Posterior vena cava (tissue), 2 donors: ENCODE data around the gene KITLG. TPM values are rescaled to one million over a fixed set of nuclear protein-coding genes. Genes with fewer than 3 reads are reported as not detected.
"Not testable (repeated sequence)": the region's sequence is repeated elsewhere in the genome, so short reads cannot be mapped to it uniquely, and the experiment has no call there.

Source experiments
- DNase-seq: peaks from one replicate; pipeline ENCODE4 v3.0.0-alpha.2; 2020; ENCODE audit warnings: low spot score
- intact Hi-C, 2 donors: fragments of 100-400 bp; cut with DNase I; formaldehyde crosslinking; loops; one replicate each; pipeline versions ENCODE4 v1.14.1 to v1.14.2; 2022 to 2023
- long read RNA-seq, 2 donors: library from polyadenylated mRNA; unstranded; transcript quantifications; one replicate each; pipeline ENCODE4 v2.0.0, GENCODE V29; 2020 to 2021
- total RNA-seq, 2 donors: library from RNA; stranded (reverse); fragmentation: NEBNext Ultra II Directional; extraction: Animal tissue kit (Norgen Biotek cat#: 25700); gene quantifications; one replicate each; pipeline ENCODE4 v1.2.1, GENCODE V29; 2021
- donor health status: DM: yes; HTN: yes; CAD: no.
- donor health status: DM: yes; HTN: yes; CAD: no.

KITLG gene, protein sequence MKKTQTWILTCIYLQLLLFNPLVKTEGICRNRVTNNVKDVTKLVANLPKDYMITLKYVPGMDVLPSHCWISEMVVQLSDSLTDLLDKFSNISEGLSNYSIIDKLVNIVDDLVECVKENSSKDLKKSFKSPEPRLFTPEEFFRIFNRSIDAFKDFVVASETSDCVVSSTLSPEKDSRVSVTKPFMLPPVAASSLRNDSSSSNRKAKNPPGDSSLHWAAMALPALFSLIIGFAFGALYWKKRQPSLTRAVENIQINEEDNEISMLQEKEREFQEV
- 10 to 100 TPM; 11.8 to 15.1 TPM for total RNA-seq
- long read RNA-seq, donor 1, full-length matches to known transcripts: 3 of 4 reads
- long read RNA-seq, donor 1, partial matches to known transcripts: 0 of 4 reads
- long read RNA-seq, donor 1, other reads (novel, unspliced or antisense): 1 of 4 reads
- long read RNA-seq, donor 2: 0 reads

DNA sequence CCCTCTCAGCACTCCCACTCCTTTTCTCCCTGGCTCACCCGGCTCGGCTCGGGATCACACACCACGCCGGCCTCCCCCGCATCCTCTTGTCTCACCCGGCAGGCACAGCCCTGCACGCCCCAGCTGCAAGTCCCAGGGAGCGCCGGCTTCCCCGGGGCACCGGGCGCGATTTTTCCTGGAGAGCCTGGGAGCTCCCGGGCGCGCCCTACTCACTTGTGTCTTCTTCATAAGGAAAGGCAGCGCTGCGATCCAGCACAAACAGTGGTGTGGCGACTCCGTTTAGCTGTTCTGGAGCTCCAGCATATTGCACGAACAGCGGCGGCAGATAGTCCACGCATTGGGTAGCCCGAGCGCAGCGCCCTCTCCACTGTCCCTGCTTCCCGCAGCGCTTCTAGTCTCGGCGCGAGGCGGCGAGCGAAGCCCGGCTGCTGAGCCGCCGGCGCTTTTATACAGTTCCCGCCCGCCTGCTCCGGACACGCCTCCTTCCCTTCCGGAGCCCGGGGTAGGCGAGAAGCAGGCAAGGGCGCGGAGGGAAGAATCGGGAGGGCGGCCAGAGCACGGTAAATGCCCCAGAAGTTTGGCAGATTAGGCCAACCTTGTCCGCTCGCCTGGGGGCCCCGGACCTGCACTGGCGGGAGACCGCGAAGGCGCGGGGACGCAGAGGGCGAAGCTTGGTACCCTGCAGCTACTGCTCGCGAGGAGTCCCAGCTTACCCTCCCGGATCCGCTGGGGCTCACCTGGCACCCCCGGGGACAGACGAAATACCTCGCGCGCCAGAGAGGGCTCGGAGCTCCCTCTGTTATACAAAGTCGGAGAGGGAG lies at the start of gene KITLG:
TSS of gene KITLG (minus strand) at position 421 of the 821 bp plus-strand sequence. CDS start at position 228, 193 bp downstream.
- intact Hi-C loops: no loop called here

DNA sequence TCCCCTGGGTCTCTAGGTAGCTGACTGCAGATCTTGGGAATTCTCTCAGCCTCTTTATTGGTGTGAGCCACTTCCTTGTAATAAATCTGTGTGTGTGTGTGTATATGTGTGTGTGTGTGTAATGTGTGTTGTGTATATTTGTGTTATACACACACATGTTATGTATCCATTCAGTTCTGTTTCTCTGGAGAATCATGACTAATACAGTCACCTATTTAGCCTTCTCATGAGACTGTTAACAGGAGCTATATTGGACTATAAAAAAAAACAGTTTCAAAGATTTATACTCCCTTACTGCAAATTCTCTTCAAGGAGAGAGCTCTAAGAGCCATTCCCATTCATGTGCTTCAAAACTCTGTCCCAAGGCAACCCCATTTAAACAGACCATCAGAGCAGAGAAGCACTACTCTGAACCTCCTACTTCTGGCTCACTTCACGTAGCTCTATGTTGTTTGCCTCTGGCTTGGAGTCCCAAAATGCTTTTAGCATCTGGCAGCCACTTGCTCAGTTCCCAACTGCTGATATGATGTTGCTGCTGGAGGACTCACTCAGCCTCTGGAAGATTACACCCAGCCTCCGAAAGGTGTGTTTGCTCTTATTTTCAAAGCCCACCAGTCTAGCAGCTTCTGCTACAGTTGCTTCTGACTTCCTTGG lies 48.7 kb upstream of the KITLG start:
- intact Hi-C loops: no loop called here

More for the DNA sequence above, at the start of gene KITLG:
- DNase-seq: peak; percentile 94

DNA sequence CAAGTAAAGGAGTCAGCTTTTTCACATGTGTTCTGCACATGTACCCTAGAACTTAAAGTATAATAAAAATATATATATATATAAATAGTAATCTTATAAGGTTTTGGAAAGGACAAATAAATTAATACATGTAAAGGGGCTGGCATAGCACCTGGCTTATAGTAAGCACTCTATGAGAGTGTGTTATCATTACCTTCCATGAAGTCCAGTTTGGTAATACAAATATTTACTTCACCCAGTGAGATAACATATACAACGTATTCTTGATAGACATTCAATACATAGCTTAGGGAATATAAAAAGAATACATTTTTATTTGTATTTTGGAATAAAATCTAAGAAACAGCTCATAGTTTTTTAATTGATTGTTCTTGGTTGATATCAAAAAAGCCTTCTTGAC lies 47.8 kb upstream of the KITLG start:
- intact Hi-C loops, DNase-seq: not testable (repeated sequence)

More for the DNA sequence above, 48.7 kb upstream of the KITLG start:
- no peak for DNase-seq

DNA sequence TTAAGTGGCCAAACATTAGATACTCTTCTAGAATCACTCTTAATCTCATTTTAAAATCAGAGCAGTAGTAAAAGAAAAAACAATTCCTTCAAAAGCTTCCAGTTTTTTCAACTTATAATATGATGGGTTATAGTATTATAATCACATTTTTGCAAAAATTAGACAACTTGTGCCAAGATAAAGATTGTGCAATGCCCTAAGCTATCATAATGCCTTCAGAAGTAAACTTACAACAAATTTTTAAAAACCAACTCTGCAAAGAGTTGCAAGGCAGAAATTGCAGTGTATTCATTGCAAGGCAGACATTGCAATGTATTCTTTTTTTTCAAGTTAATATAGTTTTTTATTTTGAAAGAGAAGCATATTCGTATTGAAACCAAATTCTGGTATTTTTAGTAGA lies 47.2 kb upstream of the KITLG start:
- intact Hi-C loops: no loop called here

DNA sequence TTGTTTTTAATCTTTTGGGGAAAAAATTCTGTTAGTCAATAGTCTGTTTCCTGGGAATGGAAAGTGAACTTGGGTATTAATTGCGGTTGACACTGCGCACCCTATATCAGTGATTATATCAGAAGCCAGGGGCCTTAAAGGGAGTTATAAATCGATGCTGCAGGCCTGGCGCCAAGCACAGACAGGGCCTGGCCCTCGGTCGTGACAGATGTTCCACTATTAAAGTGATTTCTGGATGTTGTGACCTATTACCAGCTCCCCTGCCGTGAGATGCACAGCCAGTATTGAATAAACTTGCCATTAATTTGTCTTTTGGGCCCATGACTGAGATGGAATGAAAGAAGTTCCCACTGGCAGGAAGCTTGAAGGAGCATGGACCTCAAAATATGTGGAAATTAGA lies 45.1 kb upstream of the KITLG start:
- DNase-seq: no peak
- intact Hi-C loops: no loop called here

More for the DNA sequence above, 47.2 kb upstream of the KITLG start:
- DNase-seq: no peak

DNA sequence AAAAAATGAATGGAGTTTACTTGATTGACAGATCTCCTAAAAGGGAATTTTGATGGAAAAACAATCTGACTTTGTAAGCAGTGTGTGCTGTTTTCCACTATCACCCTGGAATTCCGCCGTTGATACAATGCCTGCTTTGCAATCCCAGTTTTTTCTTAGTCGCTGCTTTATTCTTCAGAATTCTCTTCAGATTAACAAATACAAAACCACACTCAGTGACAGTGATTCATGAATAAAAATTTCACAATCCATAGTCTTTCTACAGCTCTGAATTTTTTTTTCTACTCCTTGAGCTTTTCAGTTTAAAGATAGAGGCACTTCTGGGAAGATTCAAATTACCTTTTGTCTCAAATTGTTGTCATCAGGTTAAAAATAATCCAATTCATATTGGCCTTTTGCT lies 44.6 kb upstream of the KITLG start:
- intact Hi-C loops: no loop called here
- DNase-seq: no peak

DNA sequence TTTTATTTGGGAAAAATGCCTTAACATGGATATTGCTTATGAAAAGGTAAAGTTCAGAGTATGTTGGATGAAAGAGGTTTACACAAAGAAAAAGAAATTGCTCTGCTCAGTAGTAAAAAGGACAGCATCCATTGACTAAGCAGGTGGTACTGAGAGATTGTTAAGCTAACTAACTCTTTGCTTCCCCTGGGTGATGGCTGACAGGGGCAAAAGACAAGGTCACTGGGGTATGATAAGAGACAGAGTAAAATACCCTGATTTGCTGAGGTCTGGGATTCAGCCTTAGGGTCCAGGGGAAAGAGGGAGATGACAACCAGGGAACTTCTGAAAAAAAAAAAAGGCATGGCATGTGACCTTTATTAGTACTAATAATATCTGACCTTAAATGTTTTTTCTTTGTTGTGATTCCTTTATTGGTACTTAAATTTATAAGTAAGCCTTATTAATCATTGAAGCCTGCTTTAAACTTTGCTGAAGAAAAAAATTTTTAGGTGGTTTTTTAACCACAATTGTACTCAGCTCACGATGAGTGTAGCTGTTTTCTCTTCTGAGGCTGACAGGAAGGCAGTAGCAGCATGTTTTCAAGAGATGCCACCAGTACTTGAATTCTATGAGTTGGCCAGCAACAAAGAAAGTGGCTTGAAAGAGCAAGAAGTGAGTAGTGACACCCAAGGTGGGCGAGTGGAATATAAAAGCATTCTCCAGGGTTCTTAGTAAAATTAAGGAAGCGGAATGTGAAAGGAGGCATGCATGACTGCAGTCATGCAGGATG lies 43.7 kb upstream of the KITLG start:
- no peak for DNase-seq
- intact Hi-C loops: no loop called here

DNA sequence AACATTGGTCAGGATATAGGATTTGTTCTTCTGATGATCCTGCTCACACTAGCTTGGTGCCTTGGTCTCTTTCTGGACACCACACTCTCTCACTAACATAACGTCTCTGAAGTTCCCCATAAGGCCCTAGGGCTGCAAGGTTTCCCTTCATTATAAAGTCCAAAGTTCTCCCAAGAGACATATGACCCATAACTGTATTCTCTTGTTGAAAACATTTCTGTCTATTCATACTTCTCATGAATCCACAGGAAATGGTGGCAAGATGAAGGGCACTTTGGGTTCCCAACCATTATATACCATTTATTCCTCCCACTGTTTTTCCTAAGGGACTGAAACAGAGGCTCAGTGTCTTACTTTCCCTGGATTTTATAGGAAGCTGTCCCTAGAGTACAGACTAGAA lies 37.1 kb upstream of the KITLG start:
- no peak for DNase-seq

DNA sequence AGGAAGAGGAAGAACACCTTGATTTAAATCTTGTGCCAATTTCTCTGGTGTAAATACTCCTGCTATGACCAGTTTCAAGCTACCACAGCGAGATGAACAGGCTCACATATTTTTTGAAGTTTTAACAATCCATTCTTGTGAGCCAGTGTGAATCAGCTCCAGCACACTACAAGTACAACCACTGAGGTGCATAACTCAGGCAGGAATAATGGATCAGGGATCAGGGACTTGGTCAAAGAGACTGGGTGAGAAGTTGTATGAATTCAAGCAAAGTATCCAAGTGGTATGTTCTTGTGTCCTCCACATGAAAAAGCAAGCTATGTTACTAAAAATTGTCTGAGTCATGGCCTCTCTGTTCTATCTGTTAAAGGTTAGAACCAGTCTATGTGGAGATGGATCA lies 35.2 kb upstream of the KITLG start:
- intact Hi-C loops: no loop called here
- DNase-seq: no peak

More for the DNA sequence above, 37.1 kb upstream of the KITLG start:
- intact Hi-C loops: no loop called here

DNA sequence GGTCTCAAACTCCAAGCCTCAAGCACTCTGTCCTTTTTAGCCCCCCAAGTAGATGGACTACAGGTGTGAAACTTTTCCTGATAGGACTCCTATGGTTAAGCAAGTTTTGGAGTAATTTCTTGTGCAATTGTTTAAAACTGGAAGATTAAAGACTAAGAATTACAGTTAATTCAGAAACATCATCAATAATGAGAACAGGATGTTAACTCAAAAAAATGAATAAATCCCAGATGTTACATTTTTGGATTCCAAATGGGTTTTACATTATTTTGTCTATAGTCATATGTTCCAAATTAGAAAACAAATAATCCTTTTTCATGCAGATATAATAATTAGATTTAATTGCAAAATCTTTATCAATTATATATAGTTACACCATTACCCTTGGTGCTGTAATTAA lies 24.4 kb upstream of the KITLG start:
- intact Hi-C loops: no loop called here
- no peak for DNase-seq

DNA sequence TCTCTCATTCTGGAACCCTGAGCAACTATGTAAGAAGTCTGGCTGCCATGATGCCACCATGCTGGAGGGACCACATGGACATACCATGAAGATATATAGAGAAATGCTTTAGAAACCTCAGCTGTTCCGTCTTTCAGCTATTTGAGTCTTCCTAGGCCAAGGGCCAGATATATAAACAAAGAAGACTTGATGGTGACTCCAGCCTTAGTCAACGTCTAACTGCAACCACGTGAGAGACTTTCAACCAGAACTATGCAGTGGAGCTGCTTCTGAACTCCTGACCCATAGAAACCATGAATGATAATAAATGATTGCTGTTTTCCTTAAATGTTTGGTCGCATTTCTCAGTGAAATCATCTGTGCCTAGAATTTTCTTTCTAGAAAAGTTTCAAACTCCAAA lies 20.0 kb upstream of the KITLG start:
- intact Hi-C loops: no loop called here
- no peak for DNase-seq

DNA sequence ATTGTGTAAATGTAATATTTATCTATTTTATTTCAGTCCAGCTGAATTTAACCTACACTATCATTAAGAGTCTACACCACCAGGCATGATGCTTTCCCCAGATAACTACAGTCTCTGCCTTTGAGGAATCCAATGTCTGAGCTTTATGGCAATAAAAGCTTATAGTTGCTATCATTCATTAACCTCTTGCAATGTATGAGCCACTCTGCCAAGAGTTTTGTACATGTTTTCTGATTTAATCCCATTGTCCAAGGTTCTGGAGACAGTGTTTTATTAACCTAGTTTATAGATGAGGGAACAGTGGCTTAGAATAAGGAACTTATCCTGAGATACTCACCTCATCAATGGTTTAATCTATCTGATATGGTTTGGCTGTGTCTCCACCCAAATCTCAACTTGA lies 17.1 kb upstream of the KITLG start:
- no peak for DNase-seq
- intact Hi-C loops: no loop called here

DNA sequence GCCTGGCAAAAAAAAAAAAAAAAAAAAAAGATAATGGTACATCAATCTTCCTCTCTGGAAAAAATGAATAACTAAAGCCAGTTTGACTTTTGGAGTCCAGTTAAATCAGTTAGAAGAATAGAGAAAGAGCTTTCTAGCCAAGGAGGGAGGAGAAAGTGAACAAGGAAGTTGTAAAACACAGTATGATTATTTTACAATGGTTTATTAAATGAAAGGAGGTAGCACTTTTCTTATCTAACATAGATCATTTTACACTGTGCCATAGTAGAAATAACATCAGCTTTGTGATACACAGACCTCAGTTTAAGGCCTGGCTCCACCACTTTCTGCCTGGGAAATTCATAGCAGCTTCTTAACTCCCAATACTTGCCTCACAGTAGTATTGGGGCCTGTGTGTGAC lies 15.4 kb upstream of the KITLG start:
- intact Hi-C loops: no loop called here
- no peak for DNase-seq

DNA sequence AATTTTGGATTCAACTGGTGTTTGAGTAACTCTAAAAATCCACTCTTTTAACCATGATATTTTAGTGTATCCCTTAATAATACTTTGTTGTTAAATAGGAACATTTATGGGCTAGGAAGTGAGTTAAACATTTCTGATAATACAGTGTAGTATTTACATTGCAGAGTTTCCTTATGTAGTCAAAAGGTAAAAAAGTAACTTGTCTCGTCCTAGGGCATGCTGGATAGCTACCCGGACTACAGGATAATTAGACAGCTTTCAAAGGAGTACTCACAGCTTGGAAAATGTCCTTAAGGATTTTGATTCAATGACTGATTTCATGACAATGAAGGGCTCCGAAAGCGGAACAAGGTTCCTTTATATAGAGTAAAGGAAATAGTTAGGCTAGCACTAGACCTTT lies 14.5 kb upstream of the KITLG start:
- intact Hi-C loops: no loop called here
- DNase-seq: no peak

DNA sequence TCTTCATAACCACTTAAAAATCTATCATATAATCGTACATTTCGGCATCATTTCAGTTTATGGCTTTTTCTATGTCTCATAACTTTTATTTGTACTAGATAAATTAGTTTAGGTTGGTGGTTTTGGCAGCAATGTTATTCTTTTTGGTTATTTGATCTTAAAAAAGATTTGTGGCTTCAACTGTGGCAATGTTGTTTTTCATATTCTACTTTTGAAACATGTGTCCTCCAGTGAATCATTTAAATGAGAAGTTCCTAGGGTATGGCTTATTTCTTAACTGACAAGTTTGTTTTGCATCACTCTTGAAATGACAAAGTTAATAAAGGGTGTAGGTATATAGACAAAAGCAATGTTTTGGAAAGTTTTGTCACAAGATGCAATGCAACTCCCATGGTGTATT lies 11.1 kb upstream of the KITLG start:
- intact Hi-C loops: no loop called here
- no peak for DNase-seq

DNA sequence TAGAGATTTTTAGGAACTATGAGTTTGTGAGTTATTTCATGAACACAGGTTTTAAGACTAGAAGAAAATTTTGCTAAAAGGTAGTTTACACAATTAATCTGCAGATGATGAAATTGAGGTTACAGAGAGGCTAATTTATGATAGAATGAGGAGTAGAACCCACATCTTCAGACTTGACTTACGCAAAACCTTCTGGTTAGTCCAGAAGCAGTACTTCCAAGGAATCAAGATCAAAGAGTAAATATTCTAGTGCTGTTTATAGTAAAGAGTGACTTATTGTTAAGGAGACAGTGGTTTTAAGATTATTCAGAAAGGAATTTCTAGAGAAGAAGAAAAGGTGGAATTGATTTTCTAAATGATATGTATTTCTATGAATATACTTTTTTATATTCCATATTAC lies 10.6 kb upstream of the KITLG start:
- no peak for DNase-seq
- intact Hi-C loops: no loop called here

DNA sequence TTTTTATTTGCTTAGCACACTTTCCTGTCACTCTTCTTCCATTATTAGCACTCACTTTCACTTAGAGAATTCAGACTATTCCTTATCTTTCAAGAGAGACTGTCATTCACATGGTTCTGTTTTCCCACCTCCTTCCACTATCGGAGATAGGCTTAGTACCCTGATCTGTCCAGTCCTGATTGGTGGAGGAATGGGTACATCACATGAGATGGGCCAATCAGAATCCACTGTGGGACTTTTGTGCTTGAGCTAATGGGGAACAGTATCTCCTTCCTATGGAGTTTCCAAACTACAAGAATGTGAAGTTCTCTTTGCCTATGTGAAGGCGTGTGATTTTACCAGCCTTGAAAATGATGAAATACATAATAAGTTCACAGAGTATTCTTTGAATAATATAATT lies 4.8 kb upstream of the KITLG start:
- intact Hi-C loops: no loop called here

DNA sequence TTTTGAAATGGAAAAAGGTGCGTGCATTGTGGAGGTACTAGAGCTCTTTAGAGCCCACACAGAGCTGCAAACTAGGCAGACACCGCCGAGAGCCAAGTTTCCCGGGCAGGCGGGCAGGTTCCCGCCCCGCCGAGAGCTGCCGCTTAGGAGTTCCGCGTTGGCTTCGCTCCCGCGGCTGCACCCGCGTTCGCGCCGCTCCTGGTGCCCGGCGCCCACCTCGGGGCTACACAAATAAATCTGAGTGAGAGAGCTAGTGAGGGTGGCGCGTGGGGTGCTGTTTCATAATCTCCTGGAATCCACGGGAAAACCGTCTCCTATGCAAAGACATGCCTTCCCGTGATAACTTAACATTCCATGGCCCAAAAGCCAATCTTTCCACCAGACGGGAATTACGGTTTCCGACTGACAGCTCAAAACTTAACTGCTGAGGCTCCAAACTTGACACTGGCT lies 645 bp downstream of the KITLG start:
- DNase-seq: peak; percentile 82
- intact Hi-C loops: no loop called here

More for the DNA sequence above, 4.8 kb upstream of the KITLG start:
- DNase-seq: no peak

DNA sequence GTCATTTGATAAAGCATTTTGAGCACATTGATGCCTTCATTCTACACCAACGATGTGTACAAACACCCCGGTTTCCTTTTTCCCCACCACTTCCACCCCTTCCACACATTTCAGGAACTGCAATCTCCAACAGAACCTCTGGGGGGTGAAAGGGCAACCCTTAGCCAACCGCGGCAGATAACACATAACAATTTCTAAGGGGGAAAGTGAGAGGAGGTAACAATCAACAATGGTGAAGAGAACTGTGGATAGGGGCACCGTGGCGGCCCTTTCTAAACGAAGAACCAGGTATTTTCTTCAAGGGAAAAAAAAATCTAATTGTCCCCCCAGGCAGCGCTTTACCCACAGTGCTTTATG lies 1.1 kb downstream of the KITLG start:
- intact Hi-C loops: no loop called here
- DNase-seq: no peak
